GM19239 (cell line): ENCODE results near the gene KCTD21.
A peak's percentile ranks its signal among the peaks of the same experiment; 100 is the strongest.

Experiments used
- DNase-seq: peaks from one replicate; pipeline ENCODE4 v3.0.0; 2011; ENCODE audit warnings: low spot score; ENCODE audit not compliant: insufficient read length
- FAIRE-seq: peaks from 2 replicates; lab custom pipeline; 2011; peaks lifted over from hg19 to GRCh38; lab: Jason Lieb, UNC

Gene KCTD21

GRCh38 chr11:78150346-78150745, 38.1 kb downstream of the KCTD21 start:
- DNase-seq, result no peak
- FAIRE-seq, result no peak

GRCh38 chr11:78149646-78150045, 38.8 kb downstream of the KCTD21 start:
- FAIRE-seq, result no peak
- DNase-seq, result no peak

DNA sequence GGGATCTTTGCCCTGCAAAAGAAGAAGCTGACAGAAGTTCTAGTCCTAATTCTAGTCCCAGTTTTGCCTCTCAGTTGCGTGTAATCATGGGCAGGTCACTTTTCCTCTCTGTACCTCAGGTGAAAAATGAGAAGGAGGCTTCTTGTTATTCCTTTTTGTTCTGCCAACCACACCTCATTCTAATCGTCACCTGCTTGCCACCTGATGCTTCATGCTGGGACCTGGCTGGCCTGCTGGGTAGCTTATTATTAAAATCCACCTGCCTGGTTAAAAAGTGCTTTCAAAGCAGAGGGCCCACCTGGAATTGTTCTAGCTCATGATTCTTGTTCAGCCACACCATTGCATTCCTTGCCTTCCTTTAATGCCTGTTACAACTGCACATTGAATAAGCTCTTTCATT, 40.6 kb downstream of the KCTD21 start:
- FAIRE-seq, result no peak
- no peak for DNase-seq

DNA sequence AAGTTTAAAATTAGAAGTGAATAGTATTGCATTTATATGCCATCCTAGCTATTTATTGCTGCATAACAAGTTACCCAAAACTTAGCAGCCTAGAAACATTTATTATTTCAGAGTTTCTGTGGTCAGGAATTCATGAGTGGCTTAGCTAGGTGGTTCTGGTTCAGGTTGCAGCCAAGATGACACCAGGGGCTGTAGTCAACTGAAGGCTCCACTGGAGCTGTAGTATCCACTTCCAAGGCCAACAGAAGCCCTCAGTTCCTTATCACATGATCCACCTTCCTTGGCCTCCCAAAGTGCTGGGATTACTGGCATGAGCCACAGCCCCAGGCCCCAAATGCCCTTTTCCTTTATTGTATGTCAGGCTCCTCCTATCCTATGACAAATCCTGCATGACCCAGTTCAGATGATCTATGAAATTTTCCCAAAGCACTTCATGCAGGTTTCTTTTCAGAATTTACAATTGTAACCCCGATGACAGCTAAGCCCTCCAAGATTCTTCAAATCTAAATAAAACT, 42.9 kb downstream of the KCTD21 start:
- DNase-seq, result no peak
- FAIRE-seq, result no peak

DNA sequence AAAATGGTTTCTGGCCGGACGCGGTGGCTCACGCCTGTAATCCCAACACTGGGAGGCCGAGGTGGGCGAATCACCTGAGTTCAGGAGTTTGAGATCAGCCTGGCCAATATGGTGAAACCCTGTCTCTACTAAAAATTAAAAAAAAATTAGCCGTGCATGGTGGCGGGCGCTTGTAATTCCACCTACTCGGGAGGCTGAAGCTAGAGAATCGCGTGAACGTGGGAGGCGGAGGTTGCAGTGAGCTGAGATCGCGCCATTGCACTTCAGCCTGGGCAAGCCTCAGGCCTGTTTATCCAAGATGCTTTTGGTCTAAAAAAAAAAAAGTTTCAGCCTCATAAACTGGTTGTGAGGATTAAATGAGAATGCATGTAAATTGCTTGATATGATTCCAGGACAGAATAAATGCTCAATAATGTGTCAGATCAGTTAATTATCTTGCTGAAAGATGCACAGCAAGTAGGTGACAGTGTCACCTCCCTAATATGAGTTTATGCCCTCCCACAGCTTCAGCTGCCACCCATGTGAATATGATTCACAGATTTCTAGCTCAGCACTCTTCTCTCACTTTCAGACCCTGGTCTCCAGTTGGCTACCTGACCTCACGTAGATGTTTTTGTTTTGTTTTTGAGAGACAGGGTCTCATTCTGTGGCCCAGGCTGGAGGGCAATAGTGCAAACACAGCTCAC, 47.9 kb downstream of the KCTD21 start:
- FAIRE-seq (no peak), DNase-seq (no peak)

DNA sequence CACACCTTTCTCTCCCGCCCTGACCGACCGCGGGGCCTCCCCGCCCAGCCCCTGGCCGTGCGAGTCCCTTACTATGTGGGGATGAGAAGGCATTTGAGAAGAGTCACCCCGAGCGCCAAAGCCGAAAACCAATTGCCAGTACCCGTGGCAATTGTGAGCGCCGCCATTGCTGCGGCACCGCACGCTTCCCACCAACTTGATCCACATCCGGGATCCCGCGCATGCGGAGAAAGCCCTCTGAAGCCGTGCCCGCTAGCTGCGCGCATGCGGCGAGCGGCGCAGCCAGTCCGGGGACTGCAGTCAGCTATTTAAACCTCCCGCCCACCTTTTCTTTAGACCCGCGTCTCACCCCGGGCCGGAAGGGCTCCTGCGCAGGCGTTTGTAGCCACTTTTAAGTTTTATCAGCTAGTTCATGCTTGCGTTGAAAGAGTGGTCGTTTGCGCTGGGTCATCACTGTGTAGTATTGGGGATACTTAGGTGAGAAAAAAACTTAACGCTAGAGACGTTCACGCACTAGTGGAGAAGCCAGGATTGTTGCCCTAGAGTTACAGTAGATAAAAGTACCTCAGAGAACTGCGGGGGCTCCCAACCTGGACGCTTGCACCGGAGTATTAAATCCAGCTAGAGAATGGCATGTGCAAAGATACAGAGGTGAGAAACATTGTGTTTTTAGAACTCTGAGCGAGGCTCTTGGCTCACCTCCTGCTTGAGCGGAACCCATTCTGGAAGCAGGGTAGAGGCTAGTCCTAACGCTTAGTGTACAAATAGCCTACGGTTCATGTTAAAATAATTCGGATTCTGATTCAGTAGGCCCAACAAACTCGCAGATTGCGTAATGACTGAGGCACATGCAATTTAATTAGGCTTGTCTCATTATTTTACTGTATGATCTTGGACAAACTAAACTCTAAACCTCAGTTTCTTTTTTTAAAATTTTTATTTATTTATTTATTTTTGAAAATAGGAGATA, 48.7 kb downstream of the KCTD21 start, which contains the start of gene ALG8:
TSS of gene ALG8 (minus strand) at position 205 of the 970 bp plus-strand sequence. CDS start at position 167, 38 bp downstream.
- peak; percentile 92 for FAIRE-seq
- peak; percentile 91 for DNase-seq

DNA sequence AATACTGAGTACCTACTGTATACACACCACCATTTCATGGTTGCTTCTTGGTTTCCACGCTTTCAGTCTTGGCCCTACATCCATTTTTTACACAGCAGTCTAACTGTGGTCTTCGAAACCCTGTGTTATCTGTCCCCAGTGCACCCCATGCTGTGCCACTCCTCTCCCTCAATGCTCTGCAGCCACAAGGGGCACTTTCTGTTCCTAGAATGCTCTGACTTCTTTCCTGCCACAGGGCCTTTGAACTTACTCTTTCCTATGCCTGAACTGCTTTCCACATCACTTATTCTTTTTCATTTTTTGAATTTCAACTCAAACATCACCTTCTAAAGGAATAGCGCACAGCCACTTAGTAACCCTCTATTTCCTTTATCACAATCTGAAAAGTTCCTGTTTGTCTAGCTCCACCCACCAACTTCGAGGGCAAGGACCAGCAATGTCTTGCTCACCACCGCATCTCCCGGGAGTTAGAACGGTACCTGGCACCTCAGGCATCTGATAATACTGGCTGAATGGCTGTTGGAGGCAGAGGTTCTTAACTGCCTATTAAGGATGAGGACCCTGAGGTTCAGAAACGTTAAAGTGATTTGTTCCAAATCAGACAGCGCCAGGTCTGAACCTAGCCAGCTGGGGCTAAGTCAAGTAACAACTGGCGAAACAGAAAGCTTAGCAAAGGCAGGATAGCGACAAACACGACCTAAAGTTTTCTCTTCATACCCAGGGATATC, 49.6 kb downstream of the KCTD21 start:
- FAIRE-seq (peak; percentile 54), DNase-seq (peak; percentile 23)

- FAIRE-seq (no peak), DNase-seq (no peak)
These were observed 50.1 kb downstream of the KCTD21 start for GRCh38 chr11:78138291-78138690.

DNA sequence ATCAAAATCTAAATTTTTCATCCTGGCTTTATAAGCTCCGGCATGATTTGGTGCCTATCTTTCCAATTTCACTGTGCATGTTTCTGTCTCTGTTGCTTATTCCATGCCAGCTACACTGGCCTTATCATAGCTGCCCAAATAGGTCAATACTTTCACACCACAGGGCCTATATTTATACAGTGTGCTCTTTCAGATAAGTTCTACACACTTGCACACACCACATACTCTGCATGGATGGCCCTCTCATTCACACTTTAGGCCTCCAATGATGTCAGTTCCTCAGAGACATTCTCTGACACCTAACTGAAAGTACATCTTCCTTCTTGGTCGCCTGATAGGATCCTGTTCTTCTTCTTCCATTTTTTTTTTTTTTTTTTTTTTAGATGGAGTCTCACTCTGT, 56.0 kb downstream of the KCTD21 start:
- DNase-seq, result no peak
- no peak for FAIRE-seq

GRCh38 chr11:78131956-78132355, 56.5 kb downstream of the KCTD21 start:
- FAIRE-seq, result no peak
- no peak for DNase-seq

DNA sequence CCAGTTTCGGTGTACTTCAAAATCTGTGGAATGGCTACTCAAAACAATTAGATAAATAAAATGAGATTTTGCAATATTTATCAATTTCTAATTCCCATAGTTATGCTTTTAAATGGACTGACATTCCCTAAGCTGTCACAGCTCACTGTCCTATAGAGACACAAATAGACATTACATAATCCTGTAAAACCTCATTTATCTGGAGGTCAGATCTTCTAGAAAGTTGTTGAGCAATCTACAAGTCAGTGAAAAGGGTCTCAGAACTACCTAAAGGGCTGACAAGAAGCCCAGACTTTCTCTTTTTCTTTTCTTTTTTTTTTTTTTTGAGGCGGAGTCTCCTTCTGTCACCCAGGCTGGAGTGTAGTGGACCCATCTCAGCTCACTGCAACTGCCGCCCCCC, 61.0 kb downstream of the KCTD21 start:
- no peak for DNase-seq
- FAIRE-seq, result no peak
